PC-9 (cell line): ENCODE results near the gene MED13L. TPM values are rescaled to one million over a fixed set of nuclear protein-coding genes. Genes with fewer than 3 reads are reported as not detected.

ENCODE experiments used
- BruUV-seq: library from RNA; stranded (reverse); fragments of 400-500 nt; replicated peaks from 2 replicates; lab custom pipeline; 2021; lab: Mats Ljungman, UMichigan
- CTCF ChIA-PET: fragments of 300-600 bp; sonication (Branson Sonifier 250); formaldehyde crosslinking; loops from one replicate; lab custom pipeline; 2022; ENCODE audit warnings: antibody characterized with exemption; lab: Charles Lee
- POLR2A ChIA-PET: fragments of 300-600 bp; sonication (Branson Sonifier 250); formaldehyde crosslinking; loops from one replicate; lab custom pipeline; 2022; ENCODE audit warnings: antibody characterized with exemption; ENCODE audit not compliant: unreplicated experiment; lab: Charles Lee
- DNase-seq, 2 experiments: peaks; one replicate each; pipeline versions ENCODE4 v3.0.0 to v3.0.0-alpha.2; 2015 to 2022; ENCODE audit warnings: mixed read lengths in 1 of 2
- H2AFZ ChIP-seq: fragments of 200-600 bp; sonication (generic); 2 replicates; pipeline ENCODE4 v1.8.1; 2017; ENCODE audit warnings: antibody characterized with exemption
- H3F3A ChIP-seq: fragments of 200-600 bp; sonication (generic); 2 replicates; pipeline ENCODE4 v1.8.1; 2017; ENCODE audit warnings: antibody characterized with exemption, mild to moderate bottlenecking, low read depth; ENCODE audit not compliant: insufficient read depth
- H3K27ac ChIP-seq: fragments of 200-600 bp; sonication (generic); 2 replicates; pipeline ENCODE4 v1.6.1; 2016; ENCODE audit warnings: mixed run types
- H3K27me3 ChIP-seq: fragments of 200-600 bp; sonication (generic); 2 replicates; pipeline ENCODE4 v1.6.1; 2016; ENCODE audit warnings: low read depth, mixed run types; ENCODE audit not compliant: insufficient read depth
- H3K36me3 ChIP-seq: fragments of 200-600 bp; sonication (generic); 2 replicates; pipeline ENCODE4 v1.6.1; 2016; ENCODE audit warnings: low read depth, mixed run types
- H3K4me1 ChIP-seq: fragments of 200-600 bp; sonication (generic); replicated peaks from 2 replicates; pipeline ENCODE4 v1.6.1; 2016; ENCODE audit warnings: mixed run types; ENCODE audit not compliant: insufficient read depth
- H3K4me2 ChIP-seq: fragments of 200-600 bp; sonication (generic); 2 replicates; pipeline ENCODE4 v1.6.1; 2017; ENCODE audit warnings: mixed run types
- H3K4me3 ChIP-seq: fragments of 200-600 bp; sonication (generic); 2 replicates; pipeline ENCODE4 v1.6.1; 2016; ENCODE audit warnings: mixed run types
- H3K79me2 ChIP-seq: fragments of 200-600 bp; sonication (generic); 2 replicates; pipeline ENCODE4 v1.6.1; 2017; ENCODE audit warnings: low read depth, mixed run types
- H3K9me2 ChIP-seq: fragments of 200-600 bp; sonication (generic); 2 replicates; pipeline ENCODE4 v1.8.1; 2017; ENCODE audit warnings: mild to moderate bottlenecking; ENCODE audit not compliant: insufficient read depth
- H3K9me3 ChIP-seq: fragments of 200-600 bp; sonication (generic); 2 replicates; pipeline ENCODE4 v1.8.1; 2016; ENCODE audit warnings: low read depth; ENCODE audit not compliant: insufficient read depth
- H4K20me1 ChIP-seq: fragments of 200-600 bp; sonication (generic); 2 replicates; pipeline ENCODE4 v1.8.1; 2017; ENCODE audit not compliant: insufficient read depth
- CTCF ChIP-seq: fragments of 200-600 bp; sonication (generic); conservative IDR thresholded peaks from 2 replicates; pipeline ENCODE4 v1.6.1; 2017; ENCODE audit warnings: mixed run types, antibody characterized with exemption, mild to moderate bottlenecking, moderate library complexity
- EZH2 ChIP-seq: fragments of 200-600 bp; sonication (generic); IDR thresholded peaks from 2 replicates; pipeline ENCODE4 v1.8.0; 2017; ENCODE audit warnings: antibody characterized with exemption, low read depth
- intact Hi-C: fragments of 100-400 bp; cut with micrococcal nuclease; formaldehyde crosslinking; loops from one replicate; pipeline ENCODE4 v1.10.0; 2022; ENCODE audit not compliant: unreplicated experiment
- total RNA-seq: library from RNA; stranded (reverse); gene quantifications from 2 replicates; pipeline ENCODE4 v1.2.3, GENCODE V29; 2021

Gene MED13L
- total RNA-seq, 1 experiment from 2014 or later = 89.5 TPM

- no peaks in the 10 kb centered on the region for H4K20me1 ChIP-seq
- no peak overlapping the region for H3K4me3 ChIP-seq
- no peak overlapping the region for H3K4me2 ChIP-seq
- no TSS peak for BruUV-seq
- H3F3A ChIP-seq = no peaks in the 10 kb centered on the region
- CTCF ChIA-PET = no interaction called here
- no peak for DNase-seq
- no peaks in the 10 kb centered on the region for H3K36me3 ChIP-seq
- intact Hi-C loops = no loop called here
- H3K9me2 ChIP-seq = no peaks in the 10 kb centered on the region
- POLR2A ChIA-PET = no interaction called here
- no peak overlapping the region for H2AFZ ChIP-seq
- TF ChIP-seq EZH2 (no peak), CTCF (no peak)
- H3K79me2 ChIP-seq = no peaks in the 10 kb centered on the region
- H3K27ac ChIP-seq = no peak overlapping the region
- H3K9me3 ChIP-seq = no peaks in the 10 kb centered on the region
- no peaks in the 10 kb centered on the region for H3K4me1 ChIP-seq
- H3K27me3 ChIP-seq = peaks cover 26% of the 10 kb centered on the region
These were observed 345.4 kb downstream of the MED13L start for GRCh38 chr12:115932066-115932465.

GRCh38 chr12:115930336-115930735 is 347.2 kb downstream of the MED13L start:
- Histone ChIP-seq H2AFZ (no peak overlapping the region), H3K27ac (no peak overlapping the region), H4K20me1 (no peaks in the 10 kb centered on the region), H3K36me3 (no peaks in the 10 kb centered on the region), H3K9me3 (no peaks in the 10 kb centered on the region), H3F3A (no peaks in the 10 kb centered on the region), H3K4me2 (no peak overlapping the region), H3K4me3 (no peak overlapping the region), H3K4me1 (no peaks in the 10 kb centered on the region), H3K9me2 (no peaks in the 10 kb centered on the region), H3K79me2 (no peaks in the 10 kb centered on the region), H3K27me3 (peaks cover 31% of the 10 kb centered on the region)
- no TSS peak for BruUV-seq
- intact Hi-C loops = no loop called here
- ChIA-PET CTCF (no interaction called here), POLR2A (no interaction called here)
- peak in 1 of 2 experiments; percentile 62 for DNase-seq
- no peak for TF ChIP-seq CTCF
- no peak for TF ChIP-seq EZH2

GRCh38 chr12:115926037-115926670 is 351.3 kb downstream of the MED13L start:
- intact Hi-C loops = no loop called here
- H3K27me3 ChIP-seq = peaks cover 48% of the 10 kb centered on the region
- H3F3A ChIP-seq = no peaks in the 10 kb centered on the region
- H2AFZ ChIP-seq = no peak overlapping the region
- no peak overlapping the region for H3K4me3 ChIP-seq
- no peaks in the 10 kb centered on the region for H4K20me1 ChIP-seq
- no TSS peak for BruUV-seq
- H3K4me2 ChIP-seq = no peak overlapping the region
- ChIA-PET CTCF (no interaction called here), POLR2A (no interaction called here)
- TF ChIP-seq CTCF (no peak), EZH2 (no peak)
- DNase-seq = no peak
- H3K4me1 ChIP-seq = no peaks in the 10 kb centered on the region
- no peaks in the 10 kb centered on the region for H3K36me3 ChIP-seq
- no peak overlapping the region for H3K27ac ChIP-seq
- no peaks in the 10 kb centered on the region for H3K79me2 ChIP-seq
- H3K9me3 ChIP-seq = peaks cover 7% of the 10 kb centered on the region; the same call in 1 of the 2 replicates
- H3K9me2 ChIP-seq = no peaks in the 10 kb centered on the region
